Measurements from ENCODE around the gene CSNK2B. TPM values are rescaled to one million over a fixed set of nuclear protein-coding genes. Genes with fewer than 3 reads are reported as not detected.

CSNK2B gene
- total and polyA plus RNA-seq, 9 of the 15 experiments (the other 6 are each of a cell fraction or from before 2014, with no cell fraction given) = 120 to 1,126 (median 529) TPM

DNA sequence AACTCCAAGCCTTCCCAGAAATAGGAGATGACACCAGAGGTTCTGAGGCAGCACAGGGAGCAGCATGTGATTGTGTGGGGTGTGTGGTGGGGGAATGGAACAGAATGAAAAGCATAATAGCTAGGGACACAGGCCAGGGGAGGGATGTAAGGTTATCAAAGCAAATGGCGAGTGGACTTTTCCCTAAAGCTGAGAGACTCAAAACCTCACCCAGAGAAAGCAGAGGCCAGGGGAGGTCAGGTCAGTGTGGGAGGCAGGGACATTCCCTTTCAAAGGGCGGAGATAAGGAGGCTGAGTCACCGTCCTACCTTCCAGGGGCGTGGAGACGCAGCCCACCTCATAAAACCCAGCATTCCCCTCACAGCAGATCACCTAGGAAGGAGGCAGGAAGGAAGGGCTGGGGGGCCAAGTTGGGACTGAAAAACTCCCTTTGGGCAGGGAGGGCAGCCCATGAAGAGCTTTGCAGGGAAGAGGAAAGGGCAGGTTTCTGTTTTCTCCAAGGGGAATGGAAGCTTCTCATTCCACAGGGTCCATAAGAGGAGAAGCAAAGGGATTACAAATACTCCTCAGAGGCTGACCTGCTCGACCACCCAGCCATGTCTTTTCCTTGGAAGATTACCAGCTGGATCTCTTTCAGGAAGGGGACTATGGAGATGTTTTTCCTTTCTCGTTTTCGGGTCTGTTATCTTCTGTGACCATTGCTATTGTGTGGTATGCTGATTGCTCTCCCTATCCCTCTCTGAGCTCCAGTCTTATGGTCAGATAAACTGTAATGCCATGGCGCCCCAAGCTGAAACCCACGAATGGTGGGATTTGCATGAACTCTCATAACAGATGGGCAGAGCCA lies 24.6 kb downstream of the CSNK2B start (continued):
- TF ChIP-seq, protein P1, sequence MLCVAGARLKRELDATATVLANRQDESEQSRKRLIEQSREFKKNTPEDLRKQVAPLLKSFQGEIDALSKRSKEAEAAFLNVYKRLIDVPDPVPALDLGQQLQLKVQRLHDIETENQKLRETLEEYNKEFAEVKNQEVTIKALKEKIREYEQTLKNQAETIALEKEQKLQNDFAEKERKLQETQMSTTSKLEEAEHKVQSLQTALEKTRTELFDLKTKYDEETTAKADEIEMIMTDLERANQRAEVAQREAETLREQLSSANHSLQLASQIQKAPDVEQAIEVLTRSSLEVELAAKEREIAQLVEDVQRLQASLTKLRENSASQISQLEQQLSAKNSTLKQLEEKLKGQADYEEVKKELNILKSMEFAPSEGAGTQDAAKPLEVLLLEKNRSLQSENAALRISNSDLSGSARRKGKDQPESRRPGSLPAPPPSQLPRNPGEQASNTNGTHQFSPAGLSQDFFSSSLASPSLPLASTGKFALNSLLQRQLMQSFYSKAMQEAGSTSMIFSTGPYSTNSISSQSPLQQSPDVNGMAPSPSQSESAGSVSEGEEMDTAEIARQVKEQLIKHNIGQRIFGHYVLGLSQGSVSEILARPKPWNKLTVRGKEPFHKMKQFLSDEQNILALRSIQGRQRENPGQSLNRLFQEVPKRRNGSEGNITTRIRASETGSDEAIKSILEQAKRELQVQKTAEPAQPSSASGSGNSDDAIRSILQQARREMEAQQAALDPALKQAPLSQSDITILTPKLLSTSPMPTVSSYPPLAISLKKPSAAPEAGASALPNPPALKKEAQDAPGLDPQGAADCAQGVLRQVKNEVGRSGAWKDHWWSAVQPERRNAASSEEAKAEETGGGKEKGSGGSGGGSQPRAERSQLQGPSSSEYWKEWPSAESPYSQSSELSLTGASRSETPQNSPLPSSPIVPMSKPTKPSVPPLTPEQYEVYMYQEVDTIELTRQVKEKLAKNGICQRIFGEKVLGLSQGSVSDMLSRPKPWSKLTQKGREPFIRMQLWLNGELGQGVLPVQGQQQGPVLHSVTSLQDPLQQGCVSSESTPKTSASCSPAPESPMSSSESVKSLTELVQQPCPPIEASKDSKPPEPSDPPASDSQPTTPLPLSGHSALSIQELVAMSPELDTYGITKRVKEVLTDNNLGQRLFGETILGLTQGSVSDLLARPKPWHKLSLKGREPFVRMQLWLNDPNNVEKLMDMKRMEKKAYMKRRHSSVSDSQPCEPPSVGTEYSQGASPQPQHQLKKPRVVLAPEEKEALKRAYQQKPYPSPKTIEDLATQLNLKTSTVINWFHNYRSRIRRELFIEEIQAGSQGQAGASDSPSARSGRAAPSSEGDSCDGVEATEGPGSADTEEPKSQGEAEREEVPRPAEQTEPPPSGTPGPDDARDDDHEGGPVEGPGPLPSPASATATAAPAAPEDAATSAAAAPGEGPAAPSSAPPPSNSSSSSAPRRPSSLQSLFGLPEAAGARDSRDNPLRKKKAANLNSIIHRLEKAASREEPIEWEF (CRISPR knock-in tag; IDR thresholded peaks at IDR 0.05) = no peak
- TF ChIP-seq EGR1 (conservative IDR thresholded peaks at IDR 0.05) = peak; percentile 95
- no peak for TF ChIP-seq ATF6 (CRISPR knock-in tag; IDR thresholded peaks at IDR 0.05)
- TF ChIP-seq GTF2F1 (IDR thresholded peaks at IDR 0.05; ENCODE audit: low read depth, low read length) = no peak
- TF ChIP-seq CREBBP (IDR thresholded peaks at IDR 0.05; ENCODE audit: low read depth, low read length) = no peak
- TF ChIP-seq NBN (IDR thresholded peaks at IDR 0.05; ENCODE audit: low read depth) = peak; percentile 73
- peak; percentile 21; the same call in 1 of the 2 replicates for TF ChIP-seq RHOXF2B (CRISPR knock-in tag; conservative IDR thresholded peaks at IDR 0.05)
- peak; percentile 64 for TF ChIP-seq KLF13 (tag; IDR thresholded peaks at IDR 0.05; ENCODE audit: borderline replicate concordance, low read depth)
- peak; percentile 78 for TF ChIP-seq EP400 (IDR thresholded peaks at IDR 0.05)
- no peak for TF ChIP-seq MYBL2 (IDR thresholded peaks at IDR 0.05; ENCODE audit: low read depth)
- no peak for TF ChIP-seq MYBL2 (CRISPR knock-in tag; IDR thresholded peaks at IDR 0.05; ENCODE audit: borderline replicate concordance)
- TF ChIP-seq ZFX (CRISPR knock-in tag; IDR thresholded peaks at IDR 0.05) = peak; percentile 38; the same call in 1 of the 2 replicates
- peak; percentile 70 for TF ChIP-seq VEZF1 (CRISPR knock-in tag; IDR thresholded peaks at IDR 0.05)
